Kasumi-1 (cell line): ENCODE measurements around the gene KCNH1.

Experiments used
- DNase-seq, 2 experiments: peaks; one replicate each; lab custom pipeline; 2025; lab: John Stamatoyannopoulos, UW

Gene KCNH1

DNA sequence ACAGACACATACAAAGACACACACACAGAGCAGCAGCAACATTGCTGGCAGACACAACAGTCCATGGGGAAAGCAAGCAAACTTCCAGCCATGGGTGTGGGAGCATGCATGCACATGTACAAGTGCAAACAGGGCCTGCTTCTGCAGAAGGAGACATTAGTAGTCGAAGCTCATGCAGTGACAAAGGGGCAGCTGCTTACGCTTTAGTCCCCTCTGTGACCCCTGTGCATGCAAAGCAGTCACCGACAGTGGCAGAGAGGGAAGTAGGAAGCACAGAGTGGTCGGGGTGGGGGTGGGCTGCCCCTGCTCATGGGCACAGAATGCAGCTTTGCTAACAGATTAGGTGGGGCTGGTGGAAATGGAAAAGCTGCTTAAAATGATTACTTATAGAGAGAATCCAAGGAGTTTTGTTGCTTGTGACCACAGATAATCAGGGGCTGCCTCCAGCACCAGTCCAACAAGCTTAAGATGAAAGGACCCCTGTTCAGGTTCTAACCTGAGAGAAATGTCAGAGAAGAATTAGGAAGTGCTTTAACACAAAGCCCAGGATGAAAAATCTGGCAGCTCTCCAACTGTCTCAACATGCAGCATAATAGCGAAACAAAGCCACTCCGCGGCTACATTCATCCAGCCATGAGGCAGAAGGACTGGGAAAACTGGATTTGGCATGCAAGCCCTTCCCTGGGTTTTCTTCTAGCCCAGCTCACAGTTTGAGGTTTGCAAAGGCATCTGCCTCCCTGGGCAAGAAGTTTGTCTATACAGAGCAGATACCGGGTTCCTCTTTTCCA is 378.9 kb downstream of the KCNH1 start:
- DNase-seq: no peak

DNA sequence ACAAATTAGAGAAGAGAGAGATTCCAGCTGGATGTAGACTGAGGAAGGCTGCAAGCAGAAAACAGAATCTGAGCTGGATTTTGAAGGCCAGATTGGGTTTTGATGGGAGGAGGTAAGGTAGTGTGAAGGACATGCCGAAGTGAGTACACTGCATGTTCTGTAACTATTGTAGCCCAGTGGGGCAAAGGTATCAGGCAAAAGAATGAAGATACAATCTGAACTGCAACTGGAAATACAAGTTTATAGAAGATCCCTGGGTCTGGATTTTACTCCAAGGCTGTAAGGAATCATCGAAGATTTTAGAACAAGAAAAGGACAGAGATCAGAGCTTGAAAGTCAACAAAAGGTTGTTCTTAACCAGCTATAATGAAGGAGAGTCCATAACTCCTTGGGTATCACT is 382.0 kb downstream of the KCNH1 start:
- DNase-seq: no peak

DNA sequence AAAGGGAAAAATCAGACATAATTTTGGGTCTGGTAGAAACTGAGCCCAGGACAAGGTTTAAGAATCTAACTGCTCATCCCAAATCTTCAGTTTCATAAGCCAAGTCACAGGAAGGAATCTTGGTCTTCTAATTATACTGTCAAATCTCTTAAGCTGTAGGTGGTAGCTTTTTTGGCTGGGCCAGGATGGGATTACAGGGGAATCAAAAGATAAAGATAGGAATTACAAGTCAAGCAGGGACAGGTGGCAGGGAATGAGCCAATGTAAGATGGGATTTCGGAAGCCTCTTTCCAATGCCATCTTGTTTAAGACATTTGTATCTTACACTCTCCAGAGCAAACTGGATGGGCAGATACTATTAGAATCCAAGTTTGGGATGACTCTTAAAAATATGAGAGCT is 383.5 kb downstream of the KCNH1 start:
- no peak for DNase-seq

DNA sequence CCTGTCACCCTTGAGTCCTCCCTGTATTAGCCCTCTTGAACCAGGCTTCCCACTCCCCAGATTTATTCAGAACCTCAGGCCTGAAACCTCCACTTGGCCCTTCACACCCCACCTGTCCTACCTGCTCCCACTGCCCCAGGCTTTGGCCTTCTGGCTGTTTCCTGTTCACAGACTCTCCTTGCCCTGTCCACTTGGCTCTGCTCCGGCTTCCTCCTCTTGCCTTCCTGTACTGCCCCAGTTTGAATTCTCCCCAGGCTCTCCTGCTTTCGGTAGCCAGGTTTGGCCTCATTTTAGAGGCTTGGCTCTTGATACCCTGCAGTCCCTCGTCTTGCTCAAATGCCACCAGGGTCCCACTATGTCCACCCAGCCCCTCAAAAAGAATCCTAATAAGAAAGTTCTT is 385.2 kb downstream of the KCNH1 start:
- no peak for DNase-seq

DNA sequence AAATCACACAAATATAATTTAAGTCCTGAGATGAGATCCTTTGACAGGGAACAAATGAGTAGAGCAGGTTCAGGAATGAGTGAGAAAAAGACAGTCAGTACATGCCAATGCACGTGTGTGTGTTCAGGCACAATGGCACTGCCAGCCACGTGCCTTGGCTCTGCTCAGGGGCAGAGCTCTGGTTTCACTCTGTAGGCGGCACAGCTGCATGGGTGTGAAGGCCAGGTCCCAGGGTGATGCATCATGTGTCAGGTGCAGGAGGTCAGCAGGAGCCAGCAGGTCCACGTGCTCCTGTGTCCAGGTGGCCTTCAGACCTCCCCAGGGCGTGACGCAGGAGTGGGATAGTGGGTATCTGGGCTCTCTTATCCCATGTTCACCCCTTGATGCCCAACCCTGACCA is 386.1 kb downstream of the KCNH1 start:
- DNase-seq: no peak

DNA sequence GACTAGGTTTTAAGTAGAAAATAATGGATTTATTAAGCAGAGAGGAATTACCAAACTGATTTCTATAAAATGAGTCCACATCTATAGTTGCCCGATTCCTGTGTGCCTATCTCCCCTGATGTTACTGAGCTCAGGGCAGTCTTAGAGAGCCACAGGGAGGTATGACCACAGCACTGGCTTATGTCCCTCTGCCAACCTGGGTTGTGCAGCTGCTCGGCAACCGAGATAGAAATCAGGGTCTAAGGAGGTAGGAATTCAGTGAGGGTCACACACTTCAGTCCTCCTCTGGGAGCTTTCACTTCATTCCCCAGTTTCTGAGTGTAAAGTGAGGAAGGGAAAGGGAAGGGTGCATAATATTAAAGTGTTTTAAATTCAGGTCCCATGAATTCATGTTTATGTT is 386.8 kb downstream of the KCNH1 start:
- DNase-seq: no peak

DNA sequence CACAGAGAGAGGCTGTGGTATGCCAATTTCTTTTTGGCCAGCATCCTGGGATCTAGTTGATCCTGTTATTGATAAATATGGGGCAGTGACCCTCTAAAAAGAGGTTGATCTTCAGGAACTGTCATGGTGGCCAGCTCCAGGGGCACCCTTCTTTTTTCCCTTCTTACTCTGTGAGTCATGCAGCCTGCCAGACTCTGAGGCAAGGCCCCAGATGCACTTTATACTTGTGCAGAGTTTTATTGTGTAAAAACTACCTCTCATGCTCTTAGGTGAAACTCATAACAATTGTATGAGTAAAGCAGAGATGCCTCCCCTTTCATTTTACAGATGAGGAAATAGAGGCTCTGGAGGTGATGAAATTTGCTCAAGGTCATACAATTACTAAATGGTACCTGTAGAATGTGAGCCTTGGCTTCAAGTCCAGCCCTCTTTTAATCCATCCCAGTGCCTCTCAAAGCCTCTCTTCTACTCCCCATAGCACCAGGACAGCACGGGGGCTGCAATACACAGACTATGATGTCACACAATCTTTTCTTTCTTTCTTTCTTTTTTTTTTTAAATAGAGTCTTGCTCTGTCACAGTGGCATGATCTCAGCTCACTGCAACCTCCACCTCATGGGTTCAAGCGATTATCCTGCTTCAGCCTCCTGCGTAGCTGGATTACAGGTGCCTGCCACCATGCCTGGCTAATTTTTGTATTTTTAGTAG is 387.8 kb downstream of the KCNH1 start:
- no peak for DNase-seq

DNA sequence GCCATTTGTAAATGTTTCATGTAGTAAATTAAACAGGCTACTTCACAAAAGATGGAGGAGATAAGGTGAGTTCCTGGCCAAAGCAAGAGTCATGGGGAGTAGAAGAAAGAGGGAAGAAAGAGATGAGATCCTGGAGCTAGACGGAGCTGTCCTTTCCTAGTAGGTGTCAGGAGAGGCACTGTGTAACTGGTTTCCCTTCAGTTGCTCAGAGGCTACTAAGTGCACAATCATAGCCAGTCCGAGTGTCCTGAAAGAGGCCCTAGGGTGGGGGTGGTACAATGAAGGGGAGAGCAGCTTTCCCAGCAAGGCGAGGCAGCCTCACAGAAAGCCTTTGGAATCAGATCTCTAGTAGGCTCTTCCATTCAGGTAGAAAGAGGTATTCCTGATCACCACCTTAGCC is 390.9 kb downstream of the KCNH1 start:
- no peak for DNase-seq

DNA sequence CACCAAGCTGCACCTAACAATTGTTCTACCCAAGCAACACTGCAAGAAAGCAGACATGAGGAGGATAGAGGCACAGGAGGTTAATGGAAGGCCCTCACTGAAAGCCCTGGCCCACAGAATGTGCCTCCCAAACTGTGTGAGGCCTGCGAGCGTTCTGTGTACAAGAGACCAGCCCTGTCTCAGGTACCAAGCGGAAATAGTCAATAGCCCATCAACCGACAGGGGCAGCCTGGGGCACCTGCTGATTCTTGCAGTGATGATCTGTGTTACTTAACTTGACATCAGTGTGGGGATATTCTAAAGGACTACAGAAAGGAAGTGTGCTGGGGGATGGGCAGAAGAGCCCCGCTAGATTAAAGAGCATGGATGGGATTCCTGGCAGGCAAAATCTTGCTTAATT is 392.4 kb downstream of the KCNH1 start:
- no peak for DNase-seq

DNA sequence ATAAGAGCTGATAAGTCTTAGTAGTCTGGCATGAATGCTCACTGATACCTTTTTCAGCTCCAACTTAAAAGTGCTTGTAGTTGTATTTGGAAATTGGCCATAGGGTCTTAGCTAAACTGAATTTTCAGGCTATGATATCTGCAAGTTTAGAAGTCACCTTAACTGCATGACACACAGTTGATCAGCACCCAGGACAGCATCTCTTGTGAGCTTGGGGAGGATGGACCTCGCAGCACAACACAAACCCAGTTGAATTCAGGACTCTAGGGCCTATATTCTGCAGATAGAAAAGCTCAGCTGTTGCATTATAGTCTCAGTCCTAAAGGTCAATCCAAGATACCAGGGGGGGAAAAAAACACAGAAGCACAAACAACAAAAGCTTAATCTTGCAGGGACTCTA is 394.3 kb downstream of the KCNH1 start:
- no peak for DNase-seq

DNA sequence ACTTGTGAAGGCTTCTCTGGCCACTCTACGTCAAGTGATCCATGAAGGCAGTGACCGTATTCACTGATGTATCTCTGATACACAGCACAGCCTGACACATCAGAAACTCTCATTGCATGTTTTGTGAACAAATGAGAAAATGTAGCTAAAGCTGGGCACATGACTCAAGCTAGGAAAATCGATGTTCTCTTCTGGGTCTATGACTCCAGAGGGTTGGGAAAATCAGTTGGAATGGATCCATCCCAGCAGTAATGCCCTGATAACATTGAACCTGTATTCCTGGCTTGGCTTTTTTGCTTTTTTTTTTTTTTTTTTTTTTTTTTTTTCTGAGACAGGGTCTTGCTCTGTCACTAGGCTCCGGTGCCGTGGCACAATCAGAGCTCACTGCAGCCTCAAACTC is 395.7 kb downstream of the KCNH1 start:
- DNase-seq: no peak

DNA sequence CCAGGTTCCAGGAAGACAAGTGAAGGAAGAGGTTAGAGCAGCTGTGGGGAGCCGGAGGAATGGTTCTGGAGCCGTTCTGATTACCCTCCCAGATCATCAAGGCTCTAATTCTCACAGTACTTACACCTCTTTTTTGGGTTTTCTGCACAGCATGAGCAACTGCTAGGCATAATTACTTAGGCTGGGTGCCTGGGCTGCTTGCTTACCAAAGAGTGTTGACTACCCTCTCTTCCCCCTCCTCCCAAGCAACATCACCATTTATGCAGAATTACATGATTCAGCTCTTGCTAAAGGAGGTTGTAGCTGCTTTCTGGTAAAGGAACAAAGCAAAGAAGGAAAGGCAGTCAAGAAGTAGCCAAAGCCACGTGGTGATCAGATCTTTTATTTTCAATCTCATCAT is 397.2 kb downstream of the KCNH1 start:
- DNase-seq: no peak

DNA sequence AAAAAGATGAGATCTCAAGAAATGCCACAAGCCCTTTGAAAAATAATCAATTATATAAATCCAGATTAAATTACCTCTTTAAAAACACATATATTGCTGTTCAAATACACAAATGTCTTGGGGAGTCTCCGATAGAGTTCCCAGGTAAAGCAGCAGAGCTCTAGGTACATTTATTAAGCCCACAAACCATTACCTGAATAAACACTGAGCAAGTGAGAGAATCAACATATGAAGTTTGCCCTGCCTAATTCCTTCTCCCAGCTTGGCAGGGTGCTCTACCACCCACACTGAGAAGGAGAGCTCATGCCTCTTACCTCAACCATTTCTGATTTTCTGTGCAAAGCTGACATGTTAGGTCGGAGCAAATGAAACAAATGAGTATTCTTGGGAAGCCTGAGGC is 402.4 kb downstream of the KCNH1 start:
- no peak for DNase-seq

DNA sequence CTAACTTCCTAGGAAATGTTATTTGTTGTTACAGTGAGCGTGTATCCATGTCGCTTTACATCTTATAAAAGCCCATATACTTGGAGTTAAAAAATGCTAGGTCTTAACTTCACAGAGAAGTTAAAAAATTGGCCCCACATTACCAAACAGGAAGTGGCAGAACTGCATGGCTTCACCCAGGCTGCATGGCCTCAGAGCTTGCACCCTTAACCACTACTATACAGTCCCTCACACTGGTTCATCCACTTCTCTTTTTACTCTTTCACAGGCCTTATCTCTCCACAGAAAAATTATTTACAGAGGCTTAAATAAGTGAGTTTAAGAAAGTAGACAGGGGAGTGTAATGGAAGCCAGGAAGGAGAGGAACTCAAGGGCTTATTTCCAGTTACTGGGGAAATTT is 402.8 kb downstream of the KCNH1 start:
- no peak for DNase-seq

DNA sequence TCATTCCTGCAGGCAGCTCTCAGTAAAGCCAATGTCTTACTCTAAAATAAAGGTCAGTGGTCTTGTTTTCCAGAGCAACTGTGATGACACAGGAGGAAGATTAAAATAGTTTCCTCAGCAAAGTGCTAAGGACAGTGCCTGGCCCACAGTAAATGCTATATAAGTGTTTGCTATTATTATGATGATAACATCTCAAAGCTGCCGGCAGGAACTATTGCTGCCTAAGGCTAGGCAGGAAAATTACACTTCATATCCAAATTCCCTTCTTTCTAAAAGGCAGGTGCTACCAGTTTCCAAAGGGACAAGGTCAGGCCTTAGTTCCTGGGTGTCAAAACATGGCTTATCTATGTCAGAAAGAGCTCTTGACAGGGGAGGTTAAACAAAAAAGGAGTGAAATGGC is 403.9 kb downstream of the KCNH1 start:
- DNase-seq: no peak

DNA sequence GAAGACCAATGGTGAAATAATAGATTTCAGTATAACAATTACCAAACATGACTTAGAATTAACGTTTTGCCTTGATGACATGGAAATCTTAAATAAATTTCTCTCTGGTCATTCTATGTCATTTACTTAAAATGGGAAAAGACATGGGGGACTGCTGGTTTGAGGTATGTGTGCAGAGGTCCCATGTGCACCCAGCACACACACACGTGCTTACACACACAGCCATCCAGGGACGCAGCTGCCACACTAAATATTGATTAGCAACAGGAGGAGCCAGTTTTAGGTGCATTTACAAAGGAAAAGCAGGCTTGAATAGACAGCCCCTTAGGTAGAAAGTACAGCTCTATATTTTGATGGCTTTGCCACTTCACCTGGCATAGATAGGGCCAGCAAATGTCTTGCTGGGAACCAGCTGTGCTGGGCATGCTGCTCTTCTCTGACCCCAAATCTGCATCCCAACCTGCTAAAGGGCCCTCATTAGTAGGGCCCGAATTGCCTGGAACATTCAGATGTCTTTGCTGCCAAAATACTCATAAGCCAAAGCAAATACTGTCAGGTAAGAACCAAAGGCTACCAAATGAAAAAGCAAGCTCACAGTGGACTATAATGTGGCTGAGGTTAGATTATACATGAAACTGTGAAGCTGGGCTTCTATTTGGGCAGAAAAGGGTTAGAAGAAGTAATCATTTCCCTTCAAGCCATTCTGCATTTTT is 405.4 kb downstream of the KCNH1 start:
- no peak for DNase-seq

DNA sequence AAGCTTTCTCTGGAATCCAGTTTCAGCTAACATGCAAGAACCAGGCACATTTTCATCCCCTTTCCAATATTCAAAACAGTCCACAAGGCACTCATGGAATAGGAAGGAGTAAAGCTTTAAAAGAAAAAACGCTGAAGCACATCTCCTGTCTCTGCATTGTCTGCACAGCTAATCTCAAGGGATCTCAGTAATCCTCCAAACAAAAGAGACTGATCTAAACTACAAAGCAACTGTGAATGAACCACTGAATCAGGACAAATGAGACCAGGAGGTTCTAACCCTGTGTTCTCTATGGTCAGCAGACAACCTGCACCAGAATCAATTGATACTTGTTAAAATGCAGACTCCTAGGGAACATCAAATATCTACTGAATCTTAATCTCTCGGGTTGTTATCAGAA is 406.2 kb downstream of the KCNH1 start:
- DNase-seq: no peak

DNA sequence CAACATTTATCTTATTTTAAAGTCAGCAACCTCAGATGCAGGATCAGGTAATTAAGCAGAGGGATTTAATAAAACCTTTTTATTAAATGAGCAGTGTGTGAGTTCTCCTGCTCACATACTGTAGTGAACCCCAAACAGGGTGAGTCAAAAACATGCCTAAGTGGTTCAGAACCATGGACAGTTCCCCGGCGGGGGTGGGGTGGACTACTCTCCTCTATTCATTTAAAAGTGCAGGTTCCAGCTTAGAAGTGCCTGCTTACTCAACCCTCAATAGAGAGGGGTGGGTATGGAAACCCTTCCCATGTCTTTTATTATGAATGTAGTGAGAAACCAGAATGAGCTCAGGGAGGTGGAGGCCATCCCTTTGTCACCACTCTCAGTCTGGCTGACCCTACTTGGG is 407.3 kb downstream of the KCNH1 start:
- no peak for DNase-seq

DNA sequence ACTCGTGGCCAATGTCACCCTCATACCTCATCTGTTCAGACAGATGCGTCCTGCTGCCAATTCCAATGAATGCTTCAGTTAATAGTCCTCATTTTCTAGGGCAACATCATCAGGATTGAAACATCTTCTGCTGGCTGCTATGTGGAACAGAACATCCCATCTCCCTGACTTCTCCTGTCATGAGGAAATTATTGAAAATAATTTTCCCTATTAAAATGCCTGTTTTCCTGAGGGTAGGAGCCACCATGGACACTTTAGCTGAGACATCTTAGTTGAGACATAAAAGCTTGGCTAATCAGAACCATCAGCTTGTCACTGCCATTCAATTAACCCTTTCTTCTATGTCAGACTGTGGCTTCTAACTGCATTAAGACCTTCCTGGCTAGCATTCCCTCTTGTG is 409.2 kb downstream of the KCNH1 start:
- no peak for DNase-seq

DNA sequence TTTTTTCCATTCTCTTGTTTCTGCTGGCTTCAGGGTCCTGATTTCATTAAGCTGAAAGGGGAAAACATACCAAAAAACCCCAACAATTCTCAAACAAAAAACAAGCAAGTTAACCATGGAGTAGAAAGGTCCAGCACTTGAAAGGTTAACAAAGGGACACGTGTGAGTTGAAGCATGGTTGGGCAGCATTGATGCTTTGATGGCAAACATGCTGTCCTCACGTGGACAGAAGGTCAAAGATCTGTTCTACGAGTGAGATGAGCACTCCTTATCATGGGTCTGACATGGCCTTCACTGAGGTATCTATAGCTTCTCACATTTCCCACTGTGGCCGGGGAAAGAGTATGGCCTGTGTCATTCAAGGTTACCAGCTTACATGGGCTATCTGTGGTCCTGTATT is 410.3 kb downstream of the KCNH1 start:
- DNase-seq: no peak

DNA sequence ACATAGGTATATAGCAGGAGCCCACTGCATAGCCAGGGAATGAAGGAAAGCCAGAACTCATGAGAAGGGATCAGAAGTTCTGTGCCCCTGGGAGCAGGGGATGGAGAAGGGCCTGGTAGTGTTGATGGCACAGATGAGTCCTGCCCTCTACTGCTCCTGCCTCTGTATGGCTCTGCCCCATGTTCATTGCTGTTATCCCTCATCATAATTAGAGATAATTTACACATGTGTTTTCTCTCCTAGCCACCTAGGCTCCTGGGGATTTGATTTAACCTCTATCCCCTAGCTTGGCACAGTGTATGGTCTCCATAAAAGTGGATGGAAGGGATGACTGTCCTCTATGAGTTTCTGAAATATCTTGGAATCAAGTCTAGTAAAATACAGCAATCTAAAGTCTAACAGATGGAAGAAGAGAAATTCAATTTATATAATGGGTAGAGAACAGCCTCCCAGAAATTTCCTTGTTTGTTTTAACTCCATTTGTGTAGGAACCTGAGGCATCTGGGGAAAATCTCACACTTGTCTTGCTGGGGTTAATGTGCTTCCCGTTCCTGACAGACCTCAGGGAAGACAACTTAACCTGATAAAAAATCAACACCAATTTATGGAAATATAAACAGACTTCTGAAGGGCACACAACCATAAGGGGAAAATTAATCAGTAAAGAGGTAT is 411.4 kb downstream of the KCNH1 start:
- DNase-seq: no peak

DNA sequence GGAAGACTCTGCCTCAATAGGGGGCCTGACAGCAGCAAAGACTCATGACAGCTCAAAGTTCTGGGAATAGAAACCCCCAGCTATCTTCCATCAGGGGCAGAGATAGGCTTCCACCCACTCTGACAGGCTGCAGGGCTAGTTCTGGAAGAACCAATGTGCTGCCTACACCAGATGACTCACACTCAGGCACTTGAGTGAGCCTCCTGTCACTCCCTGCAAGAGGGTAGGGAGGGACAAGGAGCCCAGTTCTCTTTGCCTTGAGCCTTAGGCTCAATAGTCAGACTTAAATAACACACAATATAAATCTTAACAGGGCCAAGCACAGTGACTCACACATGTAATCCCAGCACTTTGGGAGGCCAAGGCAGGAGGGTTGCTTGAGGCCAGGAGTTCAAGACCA is 418.9 kb downstream of the KCNH1 start:
- DNase-seq: no peak
